HG03196 (cell line): ENCODE measurements around the gene KRTAP16-1.
"Not testable (repeated sequence)": the region's sequence is repeated elsewhere in the genome, so short reads cannot be mapped to it uniquely, and the experiment has no call there.

Source experiments
- ATAC-seq: cut with Tn5 transposase; IDR thresholded peaks from one replicate; pipeline ENCODE4 v1.9.1; 2021; ENCODE audit not compliant: unreplicated experiment

KRTAP16-1 gene

GRCh38 chr17:41302981-41303380 lies 6.1 kb downstream of the KRTAP16-1 start:
- no peak for ATAC-seq

- ATAC-seq: no peak
Measured at GRCh38 chr17:41301916-41302901, 6.9 kb downstream of the KRTAP16-1 start, which contains the start of gene KRTAP29-1. Gene KRTAP29-1 (minus strand): TSS chr17:41302851. CDS start chr17:41302851, 0 bp downstream.

- no peak for ATAC-seq
Measured at GRCh38 chr17:41301204-41301790, 7.8 kb downstream of the KRTAP16-1 start.

GRCh38 chr17:41298458-41299135 lies 10.5 kb downstream of the KRTAP16-1 start:
- no peak for ATAC-seq

- no peak for ATAC-seq
Measured at GRCh38 chr17:41296846-41297245, 12.3 kb downstream of the KRTAP16-1 start.

- ATAC-seq: no peak
Measured at GRCh38 chr17:41294016-41294415, 15.1 kb downstream of the KRTAP16-1 start.

GRCh38 chr17:41287050-41287449 lies 22.1 kb downstream of the KRTAP16-1 start:
- ATAC-seq: no peak

- no peak for ATAC-seq
Measured at GRCh38 chr17:41284546-41284945, 24.6 kb downstream of the KRTAP16-1 start.

- ATAC-seq: no peak
Measured at GRCh38 chr17:41284043-41284442, 25.1 kb downstream of the KRTAP16-1 start.

GRCh38 chr17:41278176-41278955 lies 30.7 kb downstream of the KRTAP16-1 start:
- ATAC-seq: no peak

- not testable (repeated sequence) for ATAC-seq
Measured at GRCh38 chr17:41275648-41276190, 33.4 kb downstream of the KRTAP16-1 start, which contains the start of gene KRTAP9-7. Gene KRTAP9-7 (plus strand): TSS chr17:41275698. CDS start chr17:41275698, 0 bp downstream.

- no peak for ATAC-seq
Measured at GRCh38 chr17:41271858-41272257, 37.3 kb downstream of the KRTAP16-1 start.

- not testable (repeated sequence) for ATAC-seq
Measured at GRCh38 chr17:41271323-41271722, 37.8 kb downstream of the KRTAP16-1 start.

GRCh38 chr17:41267711-41268110 lies 41.4 kb downstream of the KRTAP16-1 start:
- ATAC-seq: no peak

- ATAC-seq: no peak
Measured at GRCh38 chr17:41265078-41265477, 44.0 kb downstream of the KRTAP16-1 start, which contains the start of gene KRTAP9-6. Gene KRTAP9-6 (plus strand): TSS chr17:41265378. CDS start chr17:41265378, 0 bp downstream.

- no peak for ATAC-seq
Measured at GRCh38 chr17:41264599-41264998, 44.5 kb downstream of the KRTAP16-1 start.

- ATAC-seq: no peak
Measured at GRCh38 chr17:41263212-41263611, 45.9 kb downstream of the KRTAP16-1 start.

- ATAC-seq: no peak
Measured at GRCh38 chr17:41258406-41258805, 50.7 kb downstream of the KRTAP16-1 start.
